Hematopoietic multipotent progenitor cell treated with erythropoietin and hydrocortisone succinate and interleukin-3 and kit ligand, for 4 days (in vitro differentiated cells): Measurements from ENCODE around the gene MYH6.
"Not testable (repeated sequence)": the region's sequence is repeated elsewhere in the genome, so short reads cannot be mapped to it uniquely, and the experiment has no call there.

Experiments used
- DNase-seq: peaks from one replicate; pipeline ENCODE4 v3.0.0-alpha.2; 2015

The MYH6 gene

GRCh38 chr14:23389396-23389795 lies 18.7 kb downstream of the MYH6 start:
- no peak for DNase-seq

GRCh38 chr14:23388996-23389395 lies 19.1 kb downstream of the MYH6 start:
- DNase-seq, result no peak

GRCh38 chr14:23387916-23388882 lies 19.9 kb downstream of the MYH6 start:
- no peak for DNase-seq

- no peak for DNase-seq
These were observed 21.1 kb downstream of the MYH6 start for GRCh38 chr14:23386999-23387398.

GRCh38 chr14:23386266-23386657 lies 21.8 kb downstream of the MYH6 start:
- not testable (repeated sequence) for DNase-seq

GRCh38 chr14:23385642-23386265 lies 22.3 kb downstream of the MYH6 start:
- no peak for DNase-seq

- DNase-seq, result no peak
These were observed 22.8 kb downstream of the MYH6 start for GRCh38 chr14:23385244-23385641.

- no peak for DNase-seq
These were observed 23.6 kb downstream of the MYH6 start for GRCh38 chr14:23384364-23385080.

- no peak for DNase-seq
These were observed 25.2 kb downstream of the MYH6 start for GRCh38 chr14:23382731-23383440.

- no peak for DNase-seq
These were observed 25.8 kb downstream of the MYH6 start for GRCh38 chr14:23382276-23382675.

GRCh38 chr14:23381871-23382270 lies 26.2 kb downstream of the MYH6 start:
- DNase-seq, result no peak

GRCh38 chr14:23380976-23381375 lies 27.1 kb downstream of the MYH6 start:
- DNase-seq, result no peak

GRCh38 chr14:23380197-23380914 lies 27.7 kb downstream of the MYH6 start:
- DNase-seq, result no peak

- peak; percentile 72 for DNase-seq
These were observed 28.5 kb downstream of the MYH6 start for GRCh38 chr14:23379366-23380196.

- DNase-seq, result no peak
These were observed 29.4 kb downstream of the MYH6 start for GRCh38 chr14:23378612-23379220.

- peak; percentile 91 for DNase-seq
These were observed 30.2 kb downstream of the MYH6 start for GRCh38 chr14:23377573-23378563.

GRCh38 chr14:23377198-23377550 lies 30.9 kb downstream of the MYH6 start:
- DNase-seq, result no peak

- DNase-seq, result peak; percentile 77
These were observed 31.4 kb downstream of the MYH6 start, which contains the start of gene CMTM5 for GRCh38 chr14:23376482-23377197. CMTM5 (plus strand) TSS chr14:23377046; CDS start chr14:23377252, 206 bp downstream.
